Measurements from ENCODE around the gene AOPEP.

AOPEP gene

DNA sequence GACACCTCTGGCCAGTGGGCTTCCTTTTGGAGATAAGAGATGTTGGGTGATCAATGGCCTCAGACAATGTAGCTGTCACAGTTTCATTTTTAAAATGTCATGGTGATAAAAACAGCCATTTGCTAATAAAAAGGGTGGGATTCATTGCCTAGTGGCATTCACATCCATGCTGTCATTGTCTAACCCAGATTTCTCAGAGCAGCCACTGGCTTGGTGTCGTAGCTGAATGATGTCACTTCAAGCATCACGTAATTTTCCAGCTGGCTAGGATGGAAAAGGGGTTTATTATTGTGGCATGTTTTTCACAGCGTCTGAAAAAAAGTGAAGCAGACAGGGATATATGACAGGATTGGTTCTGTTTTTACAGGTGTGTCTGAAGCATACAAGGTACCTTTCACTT, 184.7 kb downstream of the AOPEP start (continued):
- TF ChIP-seq, protein P1, sequence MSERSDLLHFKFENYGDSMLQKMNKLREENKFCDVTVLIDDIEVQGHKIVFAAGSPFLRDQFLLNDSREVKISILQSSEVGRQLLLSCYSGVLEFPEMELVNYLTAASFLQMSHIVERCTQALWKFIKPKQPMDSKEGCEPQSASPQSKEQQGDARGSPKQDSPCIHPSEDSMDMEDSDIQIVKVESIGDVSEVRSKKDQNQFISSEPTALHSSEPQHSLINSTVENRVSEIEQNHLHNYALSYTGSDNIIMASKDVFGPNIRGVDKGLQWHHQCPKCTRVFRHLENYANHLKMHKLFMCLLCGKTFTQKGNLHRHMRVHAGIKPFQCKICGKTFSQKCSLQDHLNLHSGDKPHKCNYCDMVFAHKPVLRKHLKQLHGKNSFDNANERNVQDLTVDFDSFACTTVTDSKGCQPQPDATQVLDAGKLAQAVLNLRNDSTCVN (tag by site-specific recombination; optimal IDR thresholded peaks at IDR 0.05) = no peak
- no peak for TF ChIP-seq SCRT2 (tag by site-specific recombination; IDR thresholded peaks at IDR 0.05)
- no peak for TF ChIP-seq ZNF561 (tag by site-specific recombination; IDR thresholded peaks at IDR 0.05; ENCODE audit: borderline replicate concordance)
- peak; percentile 15; the same call in 1 of the 2 replicates for TF ChIP-seq ZBTB21 (tag by site-specific recombination; IDR thresholded peaks at IDR 0.05)
- TF ChIP-seq ZNF621 (tag by site-specific recombination; IDR thresholded peaks at IDR 0.05) = no peak
- TF ChIP-seq, protein P2, sequence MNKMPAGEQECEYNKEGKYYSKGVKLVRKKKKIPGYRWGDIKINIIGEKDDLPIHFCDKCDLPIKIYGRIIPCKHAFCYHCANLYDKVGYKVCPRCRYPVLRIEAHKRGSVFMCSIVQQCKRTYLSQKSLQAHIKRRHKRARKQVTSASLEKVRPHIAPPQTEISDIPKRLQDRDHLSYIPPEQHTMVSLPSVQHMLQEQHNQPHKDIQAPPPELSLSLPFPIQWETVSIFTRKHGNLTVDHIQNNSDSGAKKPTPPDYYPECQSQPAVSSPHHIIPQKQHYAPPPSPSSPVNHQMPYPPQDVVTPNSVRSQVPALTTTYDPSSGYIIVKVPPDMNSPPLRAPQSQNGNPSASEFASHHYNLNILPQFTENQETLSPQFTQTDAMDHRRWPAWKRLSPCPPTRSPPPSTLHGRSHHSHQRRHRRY (tag by site-specific recombination; IDR thresholded peaks at IDR 0.05) = no peak
- TF ChIP-seq ZNF843 (tag by site-specific recombination; IDR thresholded peaks at IDR 0.05) = no peak
- no peak for TF ChIP-seq ZNF121 (tag by site-specific recombination; IDR thresholded peaks at IDR 0.05)
- no peak for TF ChIP-seq ZNF785 (tag by site-specific recombination; IDR thresholded peaks at IDR 0.05)
- no peak for TF ChIP-seq SETDB1 (IDR thresholded peaks at IDR 0.05; ENCODE audit: insufficient read length, low read length)

DNA sequence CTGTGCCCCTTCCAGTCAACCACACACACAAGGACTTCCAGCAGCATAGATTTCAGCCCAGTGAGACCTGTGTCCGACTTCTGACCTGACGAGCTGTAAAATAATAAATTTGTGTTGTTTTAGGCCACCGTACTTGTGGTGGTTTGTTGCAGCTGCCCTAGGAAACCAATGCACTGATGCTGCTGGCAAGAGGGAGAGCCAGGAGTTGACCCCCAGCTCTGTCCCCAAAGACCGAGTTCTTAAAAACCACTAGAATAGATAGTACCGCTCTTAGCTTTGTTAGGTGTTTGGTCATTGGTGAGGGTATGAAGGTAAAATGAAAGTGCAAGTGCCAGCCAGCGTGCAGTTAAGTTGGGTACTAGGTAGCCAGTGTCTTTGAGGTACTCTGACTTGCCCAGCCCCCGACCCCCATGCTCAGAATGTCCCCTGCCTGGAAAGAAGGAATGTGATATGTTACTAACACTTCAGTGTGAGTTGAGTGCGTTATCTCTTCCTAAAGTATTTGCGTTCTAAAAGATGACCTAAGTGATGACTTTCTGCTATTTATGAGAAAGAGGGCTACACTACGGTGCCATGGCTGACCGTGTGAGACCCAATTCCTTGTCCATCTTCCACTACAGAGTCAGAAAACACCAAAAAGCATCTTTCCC, 185.6 kb downstream of the AOPEP start:
- ChIA-PET POLR2A (interaction anchor here (1.0 kb wide), 1 partner anchor 8 kb away, joined by 4 read pairs; no protein-coding TSS in a partner anchor), CTCF (interaction anchor here (0.9 kb wide), 1 partner anchor 309 kb away, joined by 3 read pairs; no protein-coding TSS in a partner anchor)
- Histone ChIP-seq H3K4me1 (ENCODE audit: control insufficient read depth, insufficient read depth, low read length) (peaks cover 11% of the 10 kb centered on the region), H3K27ac (ENCODE audit: extremely low read depth, low read depth, low read length) (no peak overlapping the region), H3K36me3 (ENCODE audit: control insufficient read depth in 2 of 2, insufficient read depth in 1 of 2, low read length in 2 of 2) (no peaks in the 10 kb centered on the region), H3K9me3 (ENCODE audit: control insufficient read depth, insufficient read depth, low read depth, low read length) (no peaks in the 10 kb centered on the region), H3K4me3 (ENCODE audit: low read depth, low read length) (no peak overlapping the region)
- no peak for TF ChIP-seq BCL11A (tag by site-specific recombination; IDR thresholded peaks at IDR 0.05; ENCODE audit: low read depth)
- TF ChIP-seq ZSCAN23 (tag by site-specific recombination; IDR thresholded peaks at IDR 0.05) = no peak
- no peak for TF ChIP-seq SP2 (tag by site-specific recombination; IDR thresholded peaks at IDR 0.05)
- TF ChIP-seq ZNF112 (tag by site-specific recombination; IDR thresholded peaks at IDR 0.05) = no peak
- TF ChIP-seq ZNF350 (tag by site-specific recombination; IDR thresholded peaks at IDR 0.05) = no peak
- TF ChIP-seq MEIS1 (CRISPR knock-in tag; IDR thresholded peaks at IDR 0.05; ENCODE audit: borderline replicate concordance) = no peak

DNA sequence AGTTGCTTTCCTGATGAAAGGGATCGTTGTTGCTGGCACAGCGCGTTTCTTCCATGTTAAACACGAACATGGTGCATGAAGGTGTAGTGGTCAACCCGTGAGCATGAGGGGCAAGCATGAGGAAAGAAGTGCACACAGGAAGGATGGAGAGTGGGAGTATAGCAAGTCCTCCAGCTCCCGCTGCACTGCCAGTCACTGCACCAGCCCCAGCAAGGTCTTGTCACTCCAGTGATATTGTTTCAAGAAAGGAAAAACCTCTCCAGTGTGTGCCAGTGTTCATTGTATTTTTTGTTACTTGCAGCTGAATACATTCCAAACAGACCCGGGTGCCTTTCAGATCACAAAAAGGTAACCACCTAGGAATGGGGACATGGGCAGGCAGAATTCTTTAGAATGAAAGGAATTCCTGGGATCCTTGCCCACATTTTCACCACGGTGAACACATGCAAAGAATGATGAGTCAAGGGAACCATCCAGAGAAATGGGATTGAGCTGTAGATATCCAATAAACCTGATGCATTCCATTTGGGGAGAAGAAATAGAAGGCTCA, 186.3 kb downstream of the AOPEP start:
- ChIA-PET POLR2A (interaction anchor here (1.4 kb wide), 1 partner anchor 113 kb away, joined by 4 read pairs; no protein-coding TSS in a partner anchor), CTCF (interaction anchor here (0.8 kb wide), 1 partner anchor 131 kb away, joined by 3 read pairs; no protein-coding TSS in a partner anchor)
- no peak overlapping the region for H3K27ac ChIP-seq (ENCODE audit: extremely low read depth, low read depth, low read length)
- TF ChIP-seq SP3 (tag by site-specific recombination; IDR thresholded peaks at IDR 0.05) = no peak
- TF ChIP-seq GLIS1 (tag by site-specific recombination; IDR thresholded peaks at IDR 0.05) = 0 out of 2 replicates have a peak, but pooled peaks have one; percentile 11
- no peaks in the 10 kb centered on the region for H3K36me3 ChIP-seq (ENCODE audit: control insufficient read depth in 2 of 2, insufficient read depth in 1 of 2, low read length in 2 of 2)
- no peak overlapping the region for H3K4me3 ChIP-seq (ENCODE audit: low read depth, low read length)
- H3K9me3 ChIP-seq (ENCODE audit: control insufficient read depth, insufficient read depth, low read depth, low read length) = no peaks in the 10 kb centered on the region
- H3K4me1 ChIP-seq (ENCODE audit: control insufficient read depth, insufficient read depth, low read length) = peaks cover 11% of the 10 kb centered on the region

DNA sequence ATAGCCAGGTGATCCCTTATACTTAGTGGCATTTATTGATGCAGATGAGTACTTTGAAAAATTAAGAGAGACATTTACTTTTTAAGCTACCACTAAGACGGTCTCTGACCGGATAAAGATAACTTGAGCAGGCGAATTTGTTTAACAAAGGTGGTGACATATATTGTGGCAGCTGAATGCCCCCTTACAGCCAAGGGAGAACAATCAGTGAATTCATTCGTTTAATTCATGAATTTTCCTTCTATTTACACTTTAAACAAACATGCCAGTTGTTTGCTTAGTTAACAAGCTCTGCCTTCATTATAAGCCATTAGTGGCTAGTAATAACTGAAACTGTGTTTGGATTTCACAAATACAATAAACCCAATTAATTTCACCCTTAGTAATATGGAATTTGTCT, 187.1 kb downstream of the AOPEP start:
- Histone ChIP-seq H3K36me3 (ENCODE audit: control insufficient read depth in 2 of 2, insufficient read depth in 1 of 2, low read length in 2 of 2) (no peaks in the 10 kb centered on the region), H3K27ac (ENCODE audit: extremely low read depth, low read depth, low read length) (no peak overlapping the region), H3K4me1 (ENCODE audit: control insufficient read depth, insufficient read depth, low read length) (peaks cover 11% of the 10 kb centered on the region), H3K9me3 (ENCODE audit: control insufficient read depth, insufficient read depth, low read depth, low read length) (no peaks in the 10 kb centered on the region), H3K4me3 (ENCODE audit: low read depth, low read length) (no peak overlapping the region)
- CTCF ChIA-PET = interaction anchor here (0.8 kb wide), 1 partner anchor 131 kb away, joined by 3 read pairs; no protein-coding TSS in a partner anchor
- POLR2A ChIA-PET = interaction anchor here (1.4 kb wide), 1 partner anchor 112 kb away, joined by 4 read pairs; no protein-coding TSS in a partner anchor
- TF ChIP-seq, protein P3, sequence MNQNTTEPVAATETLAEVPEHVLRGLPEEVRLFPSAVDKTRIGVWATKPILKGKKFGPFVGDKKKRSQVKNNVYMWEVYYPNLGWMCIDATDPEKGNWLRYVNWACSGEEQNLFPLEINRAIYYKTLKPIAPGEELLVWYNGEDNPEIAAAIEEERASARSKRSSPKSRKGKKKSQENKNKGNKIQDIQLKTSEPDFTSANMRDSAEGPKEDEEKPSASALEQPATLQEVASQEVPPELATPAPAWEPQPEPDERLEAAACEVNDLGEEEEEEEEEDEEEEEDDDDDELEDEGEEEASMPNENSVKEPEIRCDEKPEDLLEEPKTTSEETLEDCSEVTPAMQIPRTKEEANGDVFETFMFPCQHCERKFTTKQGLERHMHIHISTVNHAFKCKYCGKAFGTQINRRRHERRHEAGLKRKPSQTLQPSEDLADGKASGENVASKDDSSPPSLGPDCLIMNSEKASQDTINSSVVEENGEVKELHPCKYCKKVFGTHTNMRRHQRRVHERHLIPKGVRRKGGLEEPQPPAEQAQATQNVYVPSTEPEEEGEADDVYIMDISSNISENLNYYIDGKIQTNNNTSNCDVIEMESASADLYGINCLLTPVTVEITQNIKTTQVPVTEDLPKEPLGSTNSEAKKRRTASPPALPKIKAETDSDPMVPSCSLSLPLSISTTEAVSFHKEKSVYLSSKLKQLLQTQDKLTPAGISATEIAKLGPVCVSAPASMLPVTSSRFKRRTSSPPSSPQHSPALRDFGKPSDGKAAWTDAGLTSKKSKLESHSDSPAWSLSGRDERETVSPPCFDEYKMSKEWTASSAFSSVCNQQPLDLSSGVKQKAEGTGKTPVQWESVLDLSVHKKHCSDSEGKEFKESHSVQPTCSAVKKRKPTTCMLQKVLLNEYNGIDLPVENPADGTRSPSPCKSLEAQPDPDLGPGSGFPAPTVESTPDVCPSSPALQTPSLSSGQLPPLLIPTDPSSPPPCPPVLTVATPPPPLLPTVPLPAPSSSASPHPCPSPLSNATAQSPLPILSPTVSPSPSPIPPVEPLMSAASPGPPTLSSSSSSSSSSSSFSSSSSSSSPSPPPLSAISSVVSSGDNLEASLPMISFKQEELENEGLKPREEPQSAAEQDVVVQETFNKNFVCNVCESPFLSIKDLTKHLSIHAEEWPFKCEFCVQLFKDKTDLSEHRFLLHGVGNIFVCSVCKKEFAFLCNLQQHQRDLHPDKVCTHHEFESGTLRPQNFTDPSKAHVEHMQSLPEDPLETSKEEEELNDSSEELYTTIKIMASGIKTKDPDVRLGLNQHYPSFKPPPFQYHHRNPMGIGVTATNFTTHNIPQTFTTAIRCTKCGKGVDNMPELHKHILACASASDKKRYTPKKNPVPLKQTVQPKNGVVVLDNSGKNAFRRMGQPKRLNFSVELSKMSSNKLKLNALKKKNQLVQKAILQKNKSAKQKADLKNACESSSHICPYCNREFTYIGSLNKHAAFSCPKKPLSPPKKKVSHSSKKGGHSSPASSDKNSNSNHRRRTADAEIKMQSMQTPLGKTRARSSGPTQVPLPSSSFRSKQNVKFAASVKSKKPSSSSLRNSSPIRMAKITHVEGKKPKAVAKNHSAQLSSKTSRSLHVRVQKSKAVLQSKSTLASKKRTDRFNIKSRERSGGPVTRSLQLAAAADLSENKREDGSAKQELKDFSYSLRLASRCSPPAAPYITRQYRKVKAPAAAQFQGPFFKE (tag by site-specific recombination; IDR thresholded peaks at IDR 0.05; ENCODE audit: borderline replicate concordance) = no peak
- TF ChIP-seq, protein P4, sequence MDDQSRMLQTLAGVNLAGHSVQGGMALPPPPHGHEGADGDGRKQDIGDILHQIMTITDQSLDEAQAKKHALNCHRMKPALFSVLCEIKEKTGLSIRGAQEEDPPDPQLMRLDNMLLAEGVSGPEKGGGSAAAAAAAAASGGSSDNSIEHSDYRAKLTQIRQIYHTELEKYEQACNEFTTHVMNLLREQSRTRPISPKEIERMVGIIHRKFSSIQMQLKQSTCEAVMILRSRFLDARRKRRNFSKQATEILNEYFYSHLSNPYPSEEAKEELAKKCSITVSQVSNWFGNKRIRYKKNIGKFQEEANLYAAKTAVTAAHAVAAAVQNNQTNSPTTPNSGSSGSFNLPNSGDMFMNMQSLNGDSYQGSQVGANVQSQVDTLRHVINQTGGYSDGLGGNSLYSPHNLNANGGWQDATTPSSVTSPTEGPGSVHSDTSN (CRISPR knock-in tag; IDR thresholded peaks at IDR 0.05) = no peak

All from HEK293 (cell line).